ENCODE measurements around the gene WNT1. TPM values are rescaled to one million over a fixed set of nuclear protein-coding genes. Genes with fewer than 3 reads are reported as not detected.
A peak's percentile ranks its signal among the peaks of the same experiment; 100 is the strongest.

WNT1 gene
- total RNA-seq = not detected

- no peak for ATAC-seq
- peaks cover 47% of the 10 kb centered on the region for H3K4me1 Mint-ChIP-seq (ENCODE audit: low read depth)
- POLR2A ChIA-PET = interaction anchor here (1.1 to 3.7 kb wide), 10 partner anchors 9 to 57 kb away, joined by 3 to 27 read pairs (median 6); partner anchors contain the start of gene FKBP11
These were observed at the start of gene WNT1 for GRCh38 chr12:48978291-48978740. WNT1 (plus strand) TSS chr12:48978322; CDS start chr12:48978651, 329 bp downstream.

GRCh38 chr12:48929551-48929950 is 48.6 kb upstream of the WNT1 start:
- ChIA-PET CTCF (interaction anchor here (0.5 to 3.8 kb wide), 14 partner anchors 8 to 1236 kb away, joined by 3 to 13 read pairs (median 4); partner anchors contain the start of gene WNT1), POLR2A (interaction anchor here (0.6 to 1.2 kb wide), 3 partner anchors 70 to 246 kb away, joined by 3 to 4 read pairs (median 3); no protein-coding TSS in a partner anchor)
- H3K9me3 Mint-ChIP-seq = no peaks in the 10 kb centered on the region
- no peak overlapping the region for H3K4me3 Mint-ChIP-seq
- TF ChIP-seq CTCF (IDR thresholded peaks at IDR 0.05) = no peak
- peaks cover 15% of the 10 kb centered on the region for H3K36me3 Mint-ChIP-seq (ENCODE audit: low read depth)
- intact Hi-C loops (cut with micrococcal nuclease) = no loop called here
- H3K27me3 Mint-ChIP-seq = no peaks in the 10 kb centered on the region
- no peak for ATAC-seq
- peaks cover 34% of the 10 kb centered on the region for H3K4me1 Mint-ChIP-seq (ENCODE audit: low read depth)
- DNase-seq = no peak
- H3K27ac Mint-ChIP-seq = no peak overlapping the region

More at GRCh38 chr12:48978291-48978740, at the start of gene WNT1:
- peak; percentile 77 for TF ChIP-seq CTCF (IDR thresholded peaks at IDR 0.05)
- Mint-ChIP-seq H3K27ac (peak within 1 kb of the TSS; percentile 51), H3K27me3 (peaks cover 61% of the 10 kb centered on the region), H3K9me3 (no peaks in the 10 kb centered on the region), H3K36me3 (ENCODE audit: low read depth) (no peaks in the 10 kb centered on the region), H3K4me3 (peak within 1 kb of the TSS; percentile 60)
- intact Hi-C loops (cut with micrococcal nuclease) = loop anchor here (5.0 kb wide), 2 partner anchors 46 to 126 kb away; partner anchors contain the start of gene DDX23
- CTCF ChIA-PET = interaction anchor here (0.7 to 51.8 kb wide), 27 partner anchors 9 to 167 kb away, joined by 3 to 896 read pairs (median 5); partner anchors contain the start of genes ARF3, DDN, DDX23 and FKBP11
- DNase-seq = no peak

- POLR2A ChIA-PET = no interaction called here
- Mint-ChIP-seq H3K36me3 (ENCODE audit: low read depth) (peaks cover 15% of the 10 kb centered on the region), H3K27ac (no peak overlapping the region), H3K9me3 (no peaks in the 10 kb centered on the region), H3K27me3 (no peaks in the 10 kb centered on the region), H3K4me3 (no peak overlapping the region), H3K4me1 (ENCODE audit: low read depth) (peaks cover 36% of the 10 kb centered on the region)
- intact Hi-C loops (cut with micrococcal nuclease) = loop anchor here (5.0 kb wide), 1 partner anchor 47 kb away; the partner anchor contains the start of gene WNT1
- CTCF ChIA-PET = interaction anchor here (1.3 to 3.8 kb wide), 11 partner anchors 8 to 113 kb away, joined by 3 to 13 read pairs (median 6); partner anchors contain the start of gene WNT1
- no peak for DNase-seq
- TF ChIP-seq CTCF (IDR thresholded peaks at IDR 0.05) = no peak
- ATAC-seq = no peak
These were observed 47.6 kb upstream of the WNT1 start for GRCh38 chr12:48930475-48930874.

GRCh38 chr12:48932878-48933277 is 45.2 kb upstream of the WNT1 start:
- TF ChIP-seq CTCF (IDR thresholded peaks at IDR 0.05) = no peak
- POLR2A ChIA-PET = interaction anchor here (1.3 kb wide), 1 partner anchor 9 kb away, joined by 6 read pairs; no protein-coding TSS in a partner anchor
- peak; percentile 47 for ATAC-seq
- Mint-ChIP-seq H3K4me3 (no peak overlapping the region), H3K27me3 (no peaks in the 10 kb centered on the region), H3K9me3 (no peaks in the 10 kb centered on the region), H3K27ac (peak overlapping the region; percentile 83), H3K36me3 (ENCODE audit: low read depth) (peaks cover 15% of the 10 kb centered on the region), H3K4me1 (ENCODE audit: low read depth) (peaks cover 24% of the 10 kb centered on the region)
- CTCF ChIA-PET = interaction anchor here (0.7 to 8.5 kb wide), 9 partner anchors 9 to 80 kb away, joined by 3 to 87 read pairs (median 11); partner anchors contain the start of genes ARF3, DDX23, FKBP11 and WNT1
- peak; percentile 16 for DNase-seq
- intact Hi-C loops (cut with micrococcal nuclease) = loop anchor here (5.0 kb wide), 1 partner anchor 44 kb away; the partner anchor contains the start of gene WNT1
